Panc1 (cell line): ENCODE results near the gene SH3TC1. TPM values are rescaled to one million over a fixed set of nuclear protein-coding genes. Genes with fewer than 3 reads are reported as not detected.

ENCODE experiments used
- ATAC-seq: fragments of 200-7000 bp; cut with Tn5 transposase; 2 replicates; pipeline ENCODE4 v1.9.1; 2020; ENCODE audit warnings: mild to moderate bottlenecking, moderate library complexity
- BruUV-seq: library from RNA; stranded (reverse); fragments of 400-500 nt; replicated peaks from 2 replicates; lab custom pipeline; 2021; lab: Mats Ljungman, UMichigan
- CTCF ChIA-PET: fragments of 300-600 bp; sonication (Branson Sonifier 250); formaldehyde crosslinking; loops from one replicate; lab custom pipeline; 2022; ENCODE audit warnings: antibody characterized with exemption; lab: Charles Lee
- POLR2A ChIA-PET: fragments of 300-600 bp; sonication (Branson Sonifier 250); formaldehyde crosslinking; loops from one replicate; lab custom pipeline; 2022; ENCODE audit warnings: antibody characterized with exemption; lab: Charles Lee
- DNase-seq: peaks from one replicate; pipeline ENCODE4 v3.0.0-alpha.2; 2010; ENCODE audit warnings: low read depth, low spot score
- H3K27ac ChIP-seq: 2 replicates; pipeline ENCODE4 v1.5.1; 2011; ENCODE audit warnings: mild to moderate bottlenecking, low read length, inconsistent platforms
- H3K27me3 ChIP-seq: fragments of 200-500 bp; sonication (Bioruptor generic); 2 replicates; pipeline ENCODE4 v1.6.0; 2014; ENCODE audit warnings: low read length, inconsistent platforms; ENCODE audit not compliant: control insufficient read depth, insufficient read depth
- H3K36me3 ChIP-seq: fragments of 200-500 bp; sonication (Bioruptor generic); 2 replicates; pipeline ENCODE4 v1.5.1; 2014; ENCODE audit warnings: inconsistent platforms, mild to moderate bottlenecking, low read length, moderate library complexity; ENCODE audit not compliant: control insufficient read depth, insufficient read depth
- H3K4me1 ChIP-seq: 2 replicates; pipeline ENCODE4 v1.5.1; 2011; ENCODE audit warnings: inconsistent platforms, mild to moderate bottlenecking, low read length, moderate library complexity; ENCODE audit not compliant: control insufficient read depth, insufficient read depth
- H3K4me3 ChIP-seq, 2 experiments: 2 replicates each; pipeline ENCODE4 v1.5.1; 2011 to 2012; ENCODE audit warnings: low read depth in 2 of 2, low read length in 2 of 2, mild to moderate bottlenecking in 2 of 2, inconsistent platforms in 1 of 2, moderate library complexity in 1 of 2
- H3K9me3 ChIP-seq: fragments of 200-500 bp; sonication (Bioruptor generic); 2 replicates; pipeline ENCODE4 v1.5.1; 2014; ENCODE audit warnings: low read depth, mild to moderate bottlenecking, inconsistent platforms, low read length, moderate library complexity; ENCODE audit not compliant: control insufficient read depth, insufficient read depth
- POLR2AphosphoS5 ChIP-seq: IDR thresholded peaks from 2 replicates; pipeline ENCODE4 v1.6.1; 2012; ENCODE audit warnings: mild to moderate bottlenecking, low read depth, low read length, moderate library complexity
- SIN3A ChIP-seq: IDR thresholded peaks from 2 replicates; pipeline ENCODE4 v1.6.1; 2012; ENCODE audit warnings: low read depth, mild to moderate bottlenecking, low read length, moderate library complexity, borderline replicate concordance; ENCODE audit not compliant: insufficient read depth
- TCF7L2 ChIP-seq: IDR thresholded peaks from 2 replicates; pipeline ENCODE4 v1.6.1; 2011; ENCODE audit warnings: mild to moderate bottlenecking, low read depth, low read length, inconsistent platforms
- in situ Hi-C: cut with HindIII; loops from 2 replicates; pipeline ENCODE4 v1.10.0; 2016; ENCODE audit warnings: low sequenced_read_pairs, low pct_unique_long_range_greater_than_20kb
- intact Hi-C: fragments of 100-400 bp; cut with micrococcal nuclease; formaldehyde crosslinking; loops from one replicate; pipeline ENCODE4 v1.10.0; 2022; ENCODE audit not compliant: unreplicated experiment
- total RNA-seq: library from RNA; stranded (reverse); gene quantifications from one replicate; pipeline ENCODE4 v1.2.1, GENCODE V29; 2021; ENCODE audit not compliant: unreplicated experiment
- TF ChIP-seq, protein P1 (sequence below), 2 experiments: IDR thresholded peaks; 2 replicates each; pipeline ENCODE4 v1.6.1; 2011 to 2012; ENCODE audit warnings: low read depth in 2 of 2, control low read depth in 1 of 2, low read length in 1 of 2, mild to moderate bottlenecking in 1 of 2, moderate library complexity in 1 of 2; ENCODE audit not compliant: insufficient read depth in 1 of 2
- TF ChIP-seq, protein P2 (sequence below): fragments of 450-650 bp; IDR thresholded peaks from 2 replicates; pipeline ENCODE4 v1.5.1; 2017; ENCODE audit warnings: mild to moderate bottlenecking

SH3TC1 gene
- total RNA-seq, 1 experiment from 2014 or later = 4.5 TPM

DNA sequence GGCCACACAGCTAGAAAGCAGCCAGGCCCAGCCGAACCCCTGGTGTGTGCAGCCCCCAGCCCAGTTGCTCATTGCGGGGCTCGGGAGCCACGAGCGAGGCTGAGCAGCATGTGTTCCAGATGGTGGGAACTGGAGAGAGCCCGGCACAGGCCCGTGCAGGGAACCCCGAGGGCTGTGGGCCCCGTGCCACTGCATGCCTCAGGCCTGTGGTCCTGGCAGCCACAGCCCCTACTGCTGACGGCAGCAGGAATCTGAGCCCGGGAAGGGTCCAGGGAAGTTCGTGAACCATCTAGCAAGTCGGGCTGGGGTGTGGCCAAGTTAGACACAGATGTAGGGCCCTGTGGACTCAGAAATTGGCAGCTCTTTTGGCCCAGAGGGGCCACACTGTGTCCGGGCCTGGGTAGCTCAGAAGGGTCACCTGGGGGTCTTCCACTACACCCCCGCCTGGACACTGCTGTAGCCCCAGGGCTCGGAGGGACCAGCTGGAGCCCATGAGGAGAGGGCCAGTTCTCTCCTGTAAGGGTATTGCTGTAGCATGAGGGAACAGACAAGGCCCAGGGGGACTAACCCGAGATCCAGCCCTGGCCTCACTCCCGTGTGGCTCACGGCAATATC is 82.5 kb downstream of the SH3TC1 start:
- no peak for DNase-seq
- intact Hi-C loops (no loop called here), in situ Hi-C loops (no loop called here)
- BruUV-seq = no TSS peak
- Histone ChIP-seq H3K4me1 (peaks cover 4% of the 10 kb centered on the region; the same call in 1 of the 2 replicates), H3K27ac (no peak overlapping the region), H3K4me3 (no peak overlapping the region), H3K36me3 (no peaks in the 10 kb centered on the region), H3K27me3 (no peaks in the 10 kb centered on the region), H3K9me3 (no peaks in the 10 kb centered on the region)
- CTCF ChIA-PET = no interaction called here
- no peak for ATAC-seq
- TF ChIP-seq SIN3A (no peak), TCF7L2 (no peak)
- TF ChIP-seq, protein P1, sequence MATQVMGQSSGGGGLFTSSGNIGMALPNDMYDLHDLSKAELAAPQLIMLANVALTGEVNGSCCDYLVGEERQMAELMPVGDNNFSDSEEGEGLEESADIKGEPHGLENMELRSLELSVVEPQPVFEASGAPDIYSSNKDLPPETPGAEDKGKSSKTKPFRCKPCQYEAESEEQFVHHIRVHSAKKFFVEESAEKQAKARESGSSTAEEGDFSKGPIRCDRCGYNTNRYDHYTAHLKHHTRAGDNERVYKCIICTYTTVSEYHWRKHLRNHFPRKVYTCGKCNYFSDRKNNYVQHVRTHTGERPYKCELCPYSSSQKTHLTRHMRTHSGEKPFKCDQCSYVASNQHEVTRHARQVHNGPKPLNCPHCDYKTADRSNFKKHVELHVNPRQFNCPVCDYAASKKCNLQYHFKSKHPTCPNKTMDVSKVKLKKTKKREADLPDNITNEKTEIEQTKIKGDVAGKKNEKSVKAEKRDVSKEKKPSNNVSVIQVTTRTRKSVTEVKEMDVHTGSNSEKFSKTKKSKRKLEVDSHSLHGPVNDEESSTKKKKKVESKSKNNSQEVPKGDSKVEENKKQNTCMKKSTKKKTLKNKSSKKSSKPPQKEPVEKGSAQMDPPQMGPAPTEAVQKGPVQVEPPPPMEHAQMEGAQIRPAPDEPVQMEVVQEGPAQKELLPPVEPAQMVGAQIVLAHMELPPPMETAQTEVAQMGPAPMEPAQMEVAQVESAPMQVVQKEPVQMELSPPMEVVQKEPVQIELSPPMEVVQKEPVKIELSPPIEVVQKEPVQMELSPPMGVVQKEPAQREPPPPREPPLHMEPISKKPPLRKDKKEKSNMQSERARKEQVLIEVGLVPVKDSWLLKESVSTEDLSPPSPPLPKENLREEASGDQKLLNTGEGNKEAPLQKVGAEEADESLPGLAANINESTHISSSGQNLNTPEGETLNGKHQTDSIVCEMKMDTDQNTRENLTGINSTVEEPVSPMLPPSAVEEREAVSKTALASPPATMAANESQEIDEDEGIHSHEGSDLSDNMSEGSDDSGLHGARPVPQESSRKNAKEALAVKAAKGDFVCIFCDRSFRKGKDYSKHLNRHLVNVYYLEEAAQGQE (IDR thresholded peaks at IDR 0.05; ENCODE audit: insufficient read depth in 1 of 2, low read depth in 2 of 2, low read length in 1 of 2) = no peak
- TF ChIP-seq, protein P2, sequence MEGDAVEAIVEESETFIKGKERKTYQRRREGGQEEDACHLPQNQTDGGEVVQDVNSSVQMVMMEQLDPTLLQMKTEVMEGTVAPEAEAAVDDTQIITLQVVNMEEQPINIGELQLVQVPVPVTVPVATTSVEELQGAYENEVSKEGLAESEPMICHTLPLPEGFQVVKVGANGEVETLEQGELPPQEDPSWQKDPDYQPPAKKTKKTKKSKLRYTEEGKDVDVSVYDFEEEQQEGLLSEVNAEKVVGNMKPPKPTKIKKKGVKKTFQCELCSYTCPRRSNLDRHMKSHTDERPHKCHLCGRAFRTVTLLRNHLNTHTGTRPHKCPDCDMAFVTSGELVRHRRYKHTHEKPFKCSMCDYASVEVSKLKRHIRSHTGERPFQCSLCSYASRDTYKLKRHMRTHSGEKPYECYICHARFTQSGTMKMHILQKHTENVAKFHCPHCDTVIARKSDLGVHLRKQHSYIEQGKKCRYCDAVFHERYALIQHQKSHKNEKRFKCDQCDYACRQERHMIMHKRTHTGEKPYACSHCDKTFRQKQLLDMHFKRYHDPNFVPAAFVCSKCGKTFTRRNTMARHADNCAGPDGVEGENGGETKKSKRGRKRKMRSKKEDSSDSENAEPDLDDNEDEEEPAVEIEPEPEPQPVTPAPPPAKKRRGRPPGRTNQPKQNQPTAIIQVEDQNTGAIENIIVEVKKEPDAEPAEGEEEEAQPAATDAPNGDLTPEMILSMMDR = no peak
- POLR2A ChIA-PET = no interaction called here

DNA sequence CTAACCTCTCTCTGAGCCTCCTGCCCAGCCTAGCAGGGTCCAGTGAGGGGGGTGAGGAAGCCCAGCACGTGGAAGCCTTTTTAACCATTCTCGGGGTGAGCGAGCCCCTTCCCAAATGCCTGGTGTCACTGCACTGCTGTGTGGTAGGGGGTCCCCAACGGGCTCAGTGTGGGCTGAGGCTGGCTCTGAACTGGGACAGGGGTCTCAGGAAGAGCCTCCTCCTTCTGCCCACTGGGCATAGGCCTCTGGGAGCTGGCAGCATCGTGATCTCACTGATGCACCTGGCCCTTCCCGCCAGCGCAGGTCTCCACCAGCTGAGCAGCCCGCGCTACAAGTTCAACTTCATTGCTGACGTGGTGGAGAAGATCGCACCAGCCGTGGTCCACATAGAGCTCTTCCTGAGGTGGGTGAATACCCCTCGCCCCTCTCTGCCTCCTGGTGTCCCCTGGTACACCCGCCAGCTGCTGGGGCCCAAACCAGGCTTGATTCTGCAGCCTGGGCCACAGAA is 83.1 kb downstream of the SH3TC1 start:
- ATAC-seq (no peak), DNase-seq (no peak)
- Histone ChIP-seq H3K4me1 (peaks cover 4% of the 10 kb centered on the region; the same call in 1 of the 2 replicates), H3K9me3 (no peaks in the 10 kb centered on the region), H3K27me3 (no peaks in the 10 kb centered on the region), H3K4me3 (no peak overlapping the region), H3K27ac (no peak overlapping the region), H3K36me3 (no peaks in the 10 kb centered on the region)
- no TSS peak for BruUV-seq
- intact Hi-C loops (no loop called here), in situ Hi-C loops (no loop called here)
- TF ChIP-seq TCF7L2 (no peak), SIN3A (no peak), POLR2AphosphoS5 (no peak)
- TF ChIP-seq, protein P1 (IDR thresholded peaks at IDR 0.05; ENCODE audit: insufficient read depth in 1 of 2, low read depth in 2 of 2, low read length in 1 of 2) = no peak
- TF ChIP-seq, protein P2 = no peak
- ChIA-PET CTCF (no interaction called here), POLR2A (no interaction called here)
